Fibroblast of lung (primary cell): ENCODE data around the gene CROCC2.

Experiments used
- EZH2 ChIP-seq: IDR thresholded peaks from 2 replicates; pipeline ENCODE4 v1.5.1; 2012; ENCODE audit warnings: low read length, control low read depth, mild to moderate bottlenecking; ENCODE audit errors: missing control alignments
- TF ChIP-seq, protein P1 (sequence below), 2 donors: IDR thresholded peaks in 1 of 2; conservative IDR thresholded peaks in 1 of 2; 1 replicate in 1 of 2; 2 replicates in 1 of 2; pipeline ENCODE4 v1.5.1; 2011 to 2012; ENCODE audit warnings: low read length in 2 of 2, control low read depth in 1 of 2, inconsistent platforms in 1 of 2, low read depth in 1 of 2, mild to moderate bottlenecking in 1 of 2

DNA sequence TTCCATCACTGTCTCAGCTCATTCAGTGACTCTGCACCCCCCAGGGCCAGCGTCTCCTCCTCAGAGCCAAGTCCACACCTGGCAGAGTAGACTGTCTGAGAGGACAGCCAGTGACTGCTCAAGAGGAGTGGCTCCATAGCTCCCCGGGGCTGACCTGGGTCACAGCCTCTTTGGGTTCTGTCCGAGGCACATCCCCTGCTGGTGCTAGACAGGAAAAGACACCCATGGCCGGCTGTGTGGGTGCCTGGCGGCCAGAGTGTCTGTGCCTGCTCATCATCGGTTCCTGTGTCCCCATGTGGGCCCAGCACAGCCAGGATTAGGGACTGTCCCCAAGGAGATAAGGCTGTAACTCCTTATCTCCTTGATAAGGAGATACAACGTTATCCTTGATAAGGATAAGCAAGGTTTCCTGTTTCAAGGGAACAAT lies 3.5 kb upstream of the CROCC2 start:
- TF ChIP-seq, protein P1, sequence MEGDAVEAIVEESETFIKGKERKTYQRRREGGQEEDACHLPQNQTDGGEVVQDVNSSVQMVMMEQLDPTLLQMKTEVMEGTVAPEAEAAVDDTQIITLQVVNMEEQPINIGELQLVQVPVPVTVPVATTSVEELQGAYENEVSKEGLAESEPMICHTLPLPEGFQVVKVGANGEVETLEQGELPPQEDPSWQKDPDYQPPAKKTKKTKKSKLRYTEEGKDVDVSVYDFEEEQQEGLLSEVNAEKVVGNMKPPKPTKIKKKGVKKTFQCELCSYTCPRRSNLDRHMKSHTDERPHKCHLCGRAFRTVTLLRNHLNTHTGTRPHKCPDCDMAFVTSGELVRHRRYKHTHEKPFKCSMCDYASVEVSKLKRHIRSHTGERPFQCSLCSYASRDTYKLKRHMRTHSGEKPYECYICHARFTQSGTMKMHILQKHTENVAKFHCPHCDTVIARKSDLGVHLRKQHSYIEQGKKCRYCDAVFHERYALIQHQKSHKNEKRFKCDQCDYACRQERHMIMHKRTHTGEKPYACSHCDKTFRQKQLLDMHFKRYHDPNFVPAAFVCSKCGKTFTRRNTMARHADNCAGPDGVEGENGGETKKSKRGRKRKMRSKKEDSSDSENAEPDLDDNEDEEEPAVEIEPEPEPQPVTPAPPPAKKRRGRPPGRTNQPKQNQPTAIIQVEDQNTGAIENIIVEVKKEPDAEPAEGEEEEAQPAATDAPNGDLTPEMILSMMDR (conservative IDR thresholded peaks at IDR 0.05 in 1 of 2, IDR thresholded peaks at IDR 0.05 in 1 of 2; ENCODE audit: low read depth in 1 of 2, low read length in 2 of 2): no peak
- no peak for TF ChIP-seq EZH2
